Posterior vena cava (tissue), 2 donors: Measurements from ENCODE around the gene FUT8. TPM values are rescaled to one million over a fixed set of nuclear protein-coding genes. Genes with fewer than 3 reads are reported as not detected.

ENCODE experiments used
- DNase-seq: peaks from one replicate; pipeline ENCODE4 v3.0.0-alpha.2; 2020; ENCODE audit warnings: low spot score
- intact Hi-C, 2 donors: fragments of 100-400 bp; cut with DNase I; formaldehyde crosslinking; loops; one replicate each; pipeline versions ENCODE4 v1.14.1 to v1.14.2; 2022 to 2023
- microRNA-seq, 2 donors: library from miRNA; unstranded; fragments of <30 nt; microRNA quantifications; one replicate each; pipeline ENCODE4 v1.2.0, GENCODE V29; 2020 to 2021; ENCODE audit warnings: borderline microRNAs expressed in 2 of 2
- total RNA-seq, 2 donors: library from RNA; stranded (reverse); fragmentation: NEBNext Ultra II Directional; extraction: Animal tissue kit (Norgen Biotek cat#: 25700); gene quantifications; one replicate each; pipeline ENCODE4 v1.2.1, GENCODE V29; 2021
- donor health status: DM: yes; HTN: yes; CAD: no.
- donor health status: DM: yes; HTN: yes; CAD: no.

FUT8 gene
- total RNA-seq, 2 donors from 2014 or later: 26.0 to 35.9 TPM

DNA sequence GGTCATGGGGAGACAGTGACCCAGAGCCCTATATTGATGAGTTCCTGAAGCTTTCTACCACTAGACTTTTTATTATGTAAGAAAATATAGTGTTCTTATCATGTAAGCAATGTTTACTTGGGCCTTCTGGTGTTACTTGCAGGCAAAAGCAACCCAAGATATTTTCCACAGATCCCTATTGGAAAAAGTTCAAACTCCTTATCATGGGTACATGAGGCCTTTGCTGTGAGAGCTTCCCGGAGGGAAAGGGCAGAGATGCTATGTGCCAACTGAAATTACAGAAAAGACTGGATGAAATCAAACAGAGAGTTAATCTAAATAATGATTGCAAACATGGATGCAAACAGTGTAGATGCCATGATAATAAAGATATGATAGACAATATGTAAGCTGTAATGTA lies 361.5 kb downstream of the FUT8 start:
- DNase-seq: no peak
- intact Hi-C loops: no loop called here

- no peak for DNase-seq
- intact Hi-C loops: no loop called here
Measured at GRCh38 chr14:65776193-65776852, 363.8 kb downstream of the FUT8 start.

DNA sequence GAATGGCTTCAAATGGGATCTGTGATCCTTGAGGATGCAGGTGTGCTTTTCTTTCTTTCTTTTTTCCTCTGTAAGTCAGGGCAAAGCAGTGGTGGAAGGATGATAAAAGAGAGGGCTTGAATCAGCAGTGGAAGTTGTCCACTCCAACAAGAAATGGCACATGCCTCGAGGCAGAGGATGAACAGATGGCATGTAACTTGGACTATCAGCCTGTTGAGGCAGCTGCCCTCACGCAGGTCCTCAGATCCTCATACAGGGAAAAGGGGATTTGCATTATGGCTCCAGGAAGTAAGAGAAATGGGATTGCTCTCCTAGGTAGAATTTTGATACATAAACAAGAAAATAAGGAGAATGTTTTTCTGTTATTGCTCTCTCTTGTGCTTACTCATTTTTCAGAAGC lies 368.0 kb downstream of the FUT8 start:
- no peak for DNase-seq
- intact Hi-C loops: no loop called here

- DNase-seq: no peak
Measured at GRCh38 chr14:65783101-65783500, 370.6 kb downstream of the FUT8 start.

GRCh38 chr14:65783576-65783975 lies 371.0 kb downstream of the FUT8 start:
- no peak for DNase-seq
- intact Hi-C loops: no loop called here

More at GRCh38 chr14:65783101-65783500, 370.6 kb downstream of the FUT8 start:
- intact Hi-C loops: no loop called here

DNA sequence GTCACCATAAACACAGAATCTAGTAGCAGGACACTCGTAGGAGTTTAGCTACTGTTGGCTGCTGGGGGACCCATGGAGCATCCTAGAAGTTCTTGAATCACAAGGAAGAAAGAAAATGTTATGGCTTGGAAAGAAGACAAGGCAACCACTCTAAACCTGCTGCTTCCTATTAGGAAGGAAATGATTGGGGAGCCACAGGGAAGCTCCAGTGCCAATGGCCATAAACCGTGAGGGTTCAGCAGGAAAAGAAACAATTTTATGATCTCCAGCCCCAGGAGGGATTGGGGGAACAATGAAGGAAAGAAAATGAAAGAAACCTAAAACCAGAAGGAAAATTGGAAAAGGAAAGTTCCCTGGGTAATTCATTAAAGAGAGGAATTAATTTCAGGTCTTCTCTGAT lies 372.0 kb downstream of the FUT8 start:
- no peak for DNase-seq
- intact Hi-C loops: no loop called here

GRCh38 chr14:65787461-65787860 lies 374.9 kb downstream of the FUT8 start:
- intact Hi-C loops: no loop called here
- DNase-seq: no peak

DNA sequence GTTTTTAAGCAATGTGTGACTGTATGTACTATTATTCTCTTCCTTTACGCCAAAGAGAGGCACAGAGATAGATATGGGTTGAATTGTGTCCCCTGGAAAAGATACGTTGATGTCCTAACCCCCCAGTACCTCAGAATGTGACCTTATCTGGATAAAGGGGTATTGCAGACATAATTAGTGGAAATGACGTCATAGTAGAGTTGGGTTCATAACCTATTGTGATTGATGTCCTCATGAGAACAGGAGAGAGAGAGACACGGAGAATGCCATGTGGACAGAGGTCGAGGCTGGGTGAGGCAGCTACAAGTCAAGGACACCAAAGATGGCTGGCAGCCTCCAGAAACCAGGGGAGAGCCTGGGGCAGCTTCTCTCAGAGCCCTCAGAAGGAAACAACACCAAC lies 376.3 kb downstream of the FUT8 start:
- DNase-seq: no peak
- intact Hi-C loops: no loop called here

- intact Hi-C loops: no loop called here
- no peak for DNase-seq
Measured at GRCh38 chr14:65789363-65789762, 376.8 kb downstream of the FUT8 start.

DNA sequence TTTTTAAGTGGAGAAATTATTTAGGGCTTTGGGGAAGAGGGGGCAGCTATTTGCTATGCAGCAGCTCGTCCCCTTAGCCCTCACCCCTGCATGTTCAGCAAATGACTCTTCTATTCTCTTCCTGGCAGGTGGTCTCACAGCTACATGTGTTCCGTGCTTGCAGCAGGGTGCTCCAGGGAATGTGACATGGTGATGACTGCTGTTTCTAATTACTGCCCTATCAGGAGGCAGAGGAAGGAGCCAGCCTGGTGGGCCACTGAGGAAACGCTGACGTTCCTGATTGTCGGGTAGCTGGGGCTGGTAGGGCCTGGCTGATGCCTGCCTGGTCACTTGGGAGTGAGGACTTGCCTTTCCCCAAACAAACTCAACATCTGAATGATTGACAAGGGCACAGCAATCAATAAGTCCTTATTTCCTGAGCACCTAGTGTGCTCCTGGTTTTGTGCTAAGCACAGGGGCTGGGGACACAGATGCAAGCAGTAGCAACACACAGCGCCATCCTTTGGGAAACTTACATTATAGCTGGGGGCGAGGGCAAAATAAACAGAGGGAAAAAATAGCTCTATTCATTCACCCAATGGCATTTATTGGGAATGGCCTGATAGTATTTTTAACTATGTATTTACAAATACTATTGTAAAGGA lies 377.8 kb downstream of the FUT8 start:
- intact Hi-C loops: no loop called here
- no peak for DNase-seq

- DNase-seq: no peak
- intact Hi-C loops: no loop called here
Measured at GRCh38 chr14:65791191-65791981, 378.9 kb downstream of the FUT8 start.

DNA sequence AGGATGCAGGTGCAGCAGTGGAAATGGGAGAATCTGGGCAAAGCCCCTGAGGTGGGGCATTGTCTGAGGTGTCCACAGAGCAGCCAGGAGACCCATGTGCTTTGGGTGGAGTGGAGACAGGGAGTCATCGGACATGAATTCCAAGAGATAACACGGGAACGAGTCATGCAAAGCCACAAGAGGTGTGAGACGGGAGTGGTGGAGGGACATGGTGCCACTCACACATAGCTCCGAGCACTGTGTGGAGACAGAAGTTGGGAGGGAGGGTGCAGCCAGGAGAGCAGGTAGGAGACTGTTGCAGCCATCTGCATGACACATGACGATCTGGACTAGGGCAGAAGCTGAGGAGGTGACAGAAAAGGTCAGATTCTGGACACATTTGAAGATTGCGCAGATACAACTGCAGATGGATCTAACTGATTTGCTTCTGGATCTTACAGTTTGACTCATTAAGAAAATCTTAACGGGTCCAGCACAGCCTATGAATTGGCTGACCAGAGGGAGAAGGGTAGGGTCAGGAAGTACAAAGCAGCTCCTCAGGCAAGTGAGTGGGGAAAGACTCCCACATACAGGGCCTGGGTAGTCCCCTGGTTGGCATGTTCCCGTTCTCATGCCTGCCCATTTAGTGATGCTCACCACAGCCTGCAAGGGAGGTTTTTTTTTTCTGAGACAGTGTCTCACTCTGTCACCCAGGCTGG lies 379.8 kb downstream of the FUT8 start:
- DNase-seq: no peak
- intact Hi-C loops: no loop called here

Small RNAs within 50 kb of the gene (microRNA-seq; reads per million reads assigned to microRNA genes)
- gene MIR625: 0 reads per million in 2 donors
